Tibial nerve (tissue), 4 donors: ENCODE measurements around the gene ADRA2C. TPM values are rescaled to one million over a fixed set of nuclear protein-coding genes. Genes with fewer than 3 reads are reported as not detected.

ENCODE experiments used
- DNase-seq, 2 donors: peaks; one replicate each; pipeline ENCODE4 v3.0.0-alpha.2; 2019; ENCODE audit warnings: low spot score in 2 of 2
- H3K27ac ChIP-seq, 4 donors: fragments of 200-600 bp; sonication (generic) in 3 of 4; one replicate each; pipeline ENCODE4 v1.5.1; 2017 to 2019; ENCODE audit warnings: mild to moderate bottlenecking in 1 of 4
- H3K27me3 ChIP-seq, 2 donors: fragments of 200-600 bp; sonication (generic) in 1 of 2; one replicate each; pipeline versions ENCODE4 v1.5.1 to v1.6.0; 2017 to 2019
- H3K36me3 ChIP-seq, 3 donors: fragments of 200-600 bp; sonication (generic); one replicate each; pipeline ENCODE4 v1.5.1; 2018 to 2019
- H3K4me1 ChIP-seq, 4 donors: fragments of 200-600 bp; sonication (generic) in 3 of 4; one replicate each; pipeline ENCODE4 v1.5.1; 2017 to 2019
- H3K4me3 ChIP-seq, 4 donors: fragments of 200-600 bp; sonication (generic) in 3 of 4; one replicate each; pipeline ENCODE4 v1.5.1; 2017 to 2019; ENCODE audit warnings: mild to moderate bottlenecking in 1 of 4, moderate library complexity in 1 of 4
- H3K9me3 ChIP-seq, 4 donors: fragments of 200-600 bp; sonication (generic) in 3 of 4; one replicate each; pipeline ENCODE4 v1.5.1; 2017 to 2019
- EP300 ChIP-seq, 2 donors: sonication (generic); formaldehyde crosslinking; IDR thresholded peaks; one replicate each; pipeline ENCODE4 v1.6.1; 2017; ENCODE audit warnings: antibody characterized with exemption in 2 of 2, mild to moderate bottlenecking in 1 of 2
- POLR2A ChIP-seq, 2 donors: fragments of 450-650 bp; IDR thresholded peaks; one replicate each; pipeline ENCODE4 v1.6.1; 2017; ENCODE audit warnings: antibody characterized with exemption in 2 of 2, mild to moderate bottlenecking in 2 of 2, moderate library complexity in 2 of 2
- WGBS, 2 donors: methylation state at CpG; one replicate each; pipeline ENCODE4 v1.1.5; 2018; 5-methylcytosine and 5-hydroxymethylcytosine counted together
- total RNA-seq, 4 donors: library from RNA; depleted of rRNA; stranded (reverse); fragments of >200 nt; gene quantifications; one replicate each; pipeline ENCODE4 v1.1.0, GENCODE V29; 2016
- TF ChIP-seq, protein P1 (sequence below), 5 experiments: fragments of 200-600 bp in 3 of 5; fragments of 450-650 bp in 2 of 5; sonication (generic) in 3 of 5; IDR thresholded peaks; one replicate each; pipeline ENCODE4 v1.5.1; 2016 to 2019; ENCODE audit warnings: antibody characterized with exemption in 5 of 5, mild to moderate bottlenecking in 3 of 5, moderate library complexity in 2 of 5

Gene ADRA2C
- total RNA-seq, 4 donors from 2014 or later: 3.1 to 13.2 (median 7.5) TPM

DNA sequence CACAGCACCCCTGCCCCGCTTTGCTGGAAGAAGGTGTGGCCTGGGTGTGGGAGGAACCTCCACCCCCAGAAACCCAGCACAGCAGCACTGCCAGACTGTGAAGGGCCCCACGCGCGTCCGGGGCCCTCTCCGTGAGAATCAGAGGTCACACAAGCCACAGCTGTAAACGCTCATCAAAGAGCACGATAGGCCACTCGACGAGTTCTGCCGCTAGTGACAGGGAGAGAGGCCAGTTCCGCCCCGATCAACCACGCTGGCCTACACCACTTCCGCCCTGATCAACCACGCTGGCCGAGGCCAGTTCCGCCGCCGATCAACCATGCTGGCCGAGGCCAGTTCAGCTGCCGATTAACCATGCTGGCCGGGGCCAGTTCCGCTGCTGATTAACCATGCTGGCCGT is 25.9 kb upstream of the ADRA2C start:
- 64 to 75% methylated on average over 25 of the region's 25 CpGs for WGBS, 2 donors
- peaks cover 0 to 31% of the 10 kb centered on the region in 2 donors for H3K27me3 ChIP-seq

DNA sequence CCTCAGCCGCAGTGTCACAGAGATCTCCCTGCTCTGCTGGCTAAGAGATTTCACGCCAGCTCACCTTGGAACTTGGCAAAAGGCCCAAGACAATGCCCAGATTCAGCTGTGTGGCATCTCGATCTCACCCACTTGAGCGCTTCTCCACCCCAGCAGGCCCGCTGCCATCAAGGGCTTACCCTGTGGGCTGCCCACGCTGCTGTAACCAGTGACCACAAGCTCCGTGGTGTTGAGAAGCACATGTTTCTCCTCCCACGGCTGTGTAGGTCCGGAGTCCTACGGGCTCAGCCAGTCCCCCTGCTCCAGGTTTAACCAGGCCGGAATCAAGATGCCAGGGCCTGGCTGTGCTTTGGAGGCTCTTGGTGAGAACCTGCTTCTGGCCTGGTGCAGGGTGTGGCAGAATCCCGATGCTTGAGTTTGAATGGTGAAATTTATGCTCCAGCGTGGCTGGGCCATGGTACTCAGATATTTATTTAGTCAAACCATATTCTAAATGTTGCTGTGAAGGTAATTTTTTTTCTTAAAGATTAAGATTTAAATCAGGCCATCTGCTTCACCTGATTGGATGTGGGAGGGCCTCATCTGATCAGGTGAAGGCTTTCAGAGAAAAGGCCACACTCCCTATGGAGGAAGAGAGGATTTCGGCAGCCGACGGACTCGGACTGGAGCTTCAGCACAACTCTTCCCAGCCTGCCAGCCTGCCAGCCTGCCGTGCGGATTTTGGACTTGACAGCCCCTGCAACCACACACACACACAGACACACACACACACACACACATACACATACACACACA is 24.8 kb upstream of the ADRA2C start:
- no peak for DNase-seq
- no peak for TF ChIP-seq EP300 (IDR thresholded peaks at IDR 0.05)
- TF ChIP-seq, protein P1, sequence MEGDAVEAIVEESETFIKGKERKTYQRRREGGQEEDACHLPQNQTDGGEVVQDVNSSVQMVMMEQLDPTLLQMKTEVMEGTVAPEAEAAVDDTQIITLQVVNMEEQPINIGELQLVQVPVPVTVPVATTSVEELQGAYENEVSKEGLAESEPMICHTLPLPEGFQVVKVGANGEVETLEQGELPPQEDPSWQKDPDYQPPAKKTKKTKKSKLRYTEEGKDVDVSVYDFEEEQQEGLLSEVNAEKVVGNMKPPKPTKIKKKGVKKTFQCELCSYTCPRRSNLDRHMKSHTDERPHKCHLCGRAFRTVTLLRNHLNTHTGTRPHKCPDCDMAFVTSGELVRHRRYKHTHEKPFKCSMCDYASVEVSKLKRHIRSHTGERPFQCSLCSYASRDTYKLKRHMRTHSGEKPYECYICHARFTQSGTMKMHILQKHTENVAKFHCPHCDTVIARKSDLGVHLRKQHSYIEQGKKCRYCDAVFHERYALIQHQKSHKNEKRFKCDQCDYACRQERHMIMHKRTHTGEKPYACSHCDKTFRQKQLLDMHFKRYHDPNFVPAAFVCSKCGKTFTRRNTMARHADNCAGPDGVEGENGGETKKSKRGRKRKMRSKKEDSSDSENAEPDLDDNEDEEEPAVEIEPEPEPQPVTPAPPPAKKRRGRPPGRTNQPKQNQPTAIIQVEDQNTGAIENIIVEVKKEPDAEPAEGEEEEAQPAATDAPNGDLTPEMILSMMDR (IDR thresholded peaks at IDR 0.05): no peak
- TF ChIP-seq POLR2A (IDR thresholded peaks at IDR 0.05): no peak
- 91 to 94% methylated on average over 19 of the region's 19 CpGs for WGBS, 2 donors
- no peak overlapping the region for H3K4me3 ChIP-seq
- H3K27ac ChIP-seq: no peak overlapping the region
- H3K4me1 ChIP-seq: no peaks in the 10 kb centered on the region
- H3K9me3 ChIP-seq: peaks cover 0 to 32% (median 0%) of the 10 kb centered on the region in 4 donors
- H3K36me3 ChIP-seq: no peaks in the 10 kb centered on the region
- peaks cover 0 to 40% of the 10 kb centered on the region in 2 donors for H3K27me3 ChIP-seq

More for the DNA sequence above, 25.9 kb upstream of the ADRA2C start:
- Histone ChIP-seq H3K9me3 (peaks cover 0 to 43% (median 0%) of the 10 kb centered on the region in 4 donors), H3K27ac (no peak overlapping the region), H3K4me3 (no peak overlapping the region), H3K36me3 (no peaks in the 10 kb centered on the region), H3K4me1 (no peaks in the 10 kb centered on the region)
- DNase-seq: no peak
- TF ChIP-seq POLR2A (IDR thresholded peaks at IDR 0.05) (no peak), EP300 (IDR thresholded peaks at IDR 0.05) (no peak)
- TF ChIP-seq, protein P1 (IDR thresholded peaks at IDR 0.05): no peak

DNA sequence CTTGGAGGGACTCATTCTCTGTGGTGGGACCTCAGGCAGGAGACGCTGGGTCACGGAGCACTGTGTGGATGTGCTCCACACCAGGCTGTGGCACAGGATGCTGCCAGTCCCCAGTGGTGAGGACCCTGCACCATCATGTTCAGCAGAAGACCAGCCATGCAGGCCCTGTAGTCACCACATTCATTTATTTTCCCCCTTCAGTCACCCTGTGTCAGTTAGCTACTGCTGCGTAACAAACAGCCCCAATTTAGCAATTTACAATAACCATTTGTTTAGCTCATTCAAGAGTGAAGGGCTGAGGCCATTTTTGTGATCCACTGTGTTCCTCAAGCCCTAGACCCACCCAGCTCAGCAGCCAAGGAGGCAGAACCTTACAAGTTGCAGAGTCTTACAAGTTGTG is 23.6 kb upstream of the ADRA2C start:
- TF ChIP-seq, protein P1 (IDR thresholded peaks at IDR 0.05): no peak
- TF ChIP-seq EP300 (IDR thresholded peaks at IDR 0.05) (no peak), POLR2A (IDR thresholded peaks at IDR 0.05) (no peak)
- H3K27me3 ChIP-seq: peaks cover 0 to 49% of the 10 kb centered on the region in 2 donors
- no peak overlapping the region for H3K4me3 ChIP-seq
- peaks cover 0 to 28% (median 0%) of the 10 kb centered on the region in 4 donors for H3K9me3 ChIP-seq
- H3K36me3 ChIP-seq: no peaks in the 10 kb centered on the region
- H3K4me1 ChIP-seq: no peaks in the 10 kb centered on the region
- 95 to 100% methylated on average over 3 of the region's 3 CpGs for WGBS, 2 donors
- no peak overlapping the region for H3K27ac ChIP-seq
- DNase-seq: no peak

- Histone ChIP-seq H3K9me3 (peaks cover 0 to 26% (median 0%) of the 10 kb centered on the region in 4 donors), H3K27ac (no peak overlapping the region), H3K4me1 (no peaks in the 10 kb centered on the region), H3K27me3 (peaks cover 0 to 58% of the 10 kb centered on the region in 2 donors), H3K4me3 (no peak overlapping the region), H3K36me3 (no peaks in the 10 kb centered on the region)
- 60 to 70% methylated on average over 22 of the region's 22 CpGs for WGBS, 2 donors
- TF ChIP-seq, protein P1 (IDR thresholded peaks at IDR 0.05): no peak
- TF ChIP-seq POLR2A (IDR thresholded peaks at IDR 0.05) (no peak), EP300 (IDR thresholded peaks at IDR 0.05) (no peak)
- no peak for DNase-seq
Observed at GRCh38 chr4:3744232-3744631, 22.0 kb upstream of the ADRA2C start.

- TF ChIP-seq POLR2A (IDR thresholded peaks at IDR 0.05) (no peak), EP300 (IDR thresholded peaks at IDR 0.05) (no peak)
- TF ChIP-seq, protein P1 (IDR thresholded peaks at IDR 0.05): no peak
- Histone ChIP-seq H3K4me3 (no peak overlapping the region), H3K36me3 (no peaks in the 10 kb centered on the region), H3K9me3 (peaks cover 0 to 26% (median 0%) of the 10 kb centered on the region in 4 donors), H3K27me3 (peaks cover 0 to 58% of the 10 kb centered on the region in 2 donors), H3K27ac (no peak overlapping the region), H3K4me1 (no peaks in the 10 kb centered on the region)
- no peak for DNase-seq
- 15 to 18% methylated on average over 14 of the region's 14 CpGs for WGBS, 2 donors
Observed at GRCh38 chr4:3744901-3745300, 21.3 kb upstream of the ADRA2C start.
